Cerebellar cortex (tissue), 1 donor: ENCODE measurements around the gene E2F7.

ENCODE experiments used
- DNase-seq: peaks from one replicate; pipeline ENCODE4 v3.0.0-alpha.2; 2015; ENCODE audit warnings: low spot score

Gene E2F7

DNA sequence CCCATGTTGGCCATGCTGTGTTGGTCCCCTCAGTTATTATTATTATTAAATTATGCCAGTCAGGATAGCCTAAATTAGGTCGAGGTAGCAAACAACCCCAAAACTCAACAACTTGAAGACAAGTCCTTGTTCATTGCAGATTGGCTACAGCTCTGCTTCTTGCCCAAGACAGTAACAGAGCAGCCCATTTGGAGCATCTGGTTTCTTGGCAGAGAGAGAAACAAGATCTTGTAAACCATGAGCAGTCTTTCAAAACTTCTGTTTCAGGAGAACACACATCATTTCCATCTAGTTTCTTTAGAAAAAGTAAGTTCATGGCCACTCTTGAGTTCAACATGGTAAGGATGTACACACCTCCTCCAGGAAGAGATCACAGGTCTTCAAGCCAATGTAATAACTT is 52.3 kb downstream of the E2F7 start:
- no peak for DNase-seq

DNA sequence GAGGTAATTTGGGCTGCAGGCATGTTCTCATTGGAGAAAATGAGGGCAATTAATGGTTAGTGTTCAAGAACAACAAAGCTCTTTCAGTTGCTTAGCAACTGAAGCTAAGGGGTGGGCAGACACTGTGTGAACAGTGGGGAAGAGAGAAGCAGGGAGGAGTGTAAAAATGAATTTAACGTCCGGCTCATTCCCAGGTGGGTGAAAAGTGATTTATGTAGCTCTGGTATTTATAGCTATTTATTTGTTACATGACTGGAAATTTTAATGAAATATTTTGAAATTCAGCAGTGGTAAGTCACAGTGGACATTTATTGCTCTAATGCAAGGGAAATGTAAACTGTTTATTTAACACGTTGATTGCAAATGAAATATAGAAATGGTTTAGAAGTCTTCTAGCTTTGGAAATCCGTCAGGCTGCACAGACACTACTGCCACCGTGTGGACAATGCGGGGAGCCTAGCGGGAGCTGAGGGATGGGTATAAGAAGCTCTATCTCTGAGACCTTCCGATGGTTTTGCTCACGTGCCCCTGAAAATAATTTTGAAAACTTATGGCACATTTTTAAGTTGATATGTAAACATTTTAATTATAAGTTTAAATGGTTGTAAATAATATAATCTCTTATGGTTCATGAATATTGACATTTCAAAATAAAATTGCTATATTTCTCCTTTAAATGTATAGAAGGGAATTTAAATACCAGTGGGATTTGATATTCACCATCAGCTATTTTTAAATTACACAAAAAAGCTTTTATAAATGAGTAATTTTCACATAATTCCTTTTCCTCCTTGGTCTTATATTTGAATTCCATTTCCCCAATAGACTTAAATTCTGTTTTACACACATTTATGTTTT is 54.4 kb downstream of the E2F7 start:
- DNase-seq: peak; percentile 89

GRCh38 chr12:77007476-77007875 is 57.9 kb downstream of the E2F7 start:
- no peak for DNase-seq

DNA sequence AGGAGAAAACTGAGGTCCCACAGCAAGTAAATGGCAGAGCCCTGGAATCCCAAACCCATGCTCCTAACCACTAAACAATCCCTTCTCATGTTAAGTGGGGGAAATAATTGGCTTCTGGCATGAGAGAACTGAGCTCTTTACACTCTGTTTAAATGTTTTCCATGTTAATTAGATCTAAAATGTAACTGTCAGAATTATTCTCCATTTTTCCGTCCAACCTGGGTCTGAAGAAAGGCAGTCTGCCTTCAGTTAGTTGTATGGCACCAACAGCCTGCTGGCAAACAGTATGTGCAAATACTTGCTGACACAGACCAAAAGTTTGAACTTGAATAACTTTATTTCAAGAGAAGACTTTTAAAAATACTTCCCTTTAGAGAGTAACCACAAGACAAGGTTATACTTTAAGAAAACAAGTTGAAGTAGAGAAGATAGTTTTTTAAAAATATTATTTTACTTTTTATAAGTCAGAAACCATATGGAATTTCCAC is 59.7 kb downstream of the E2F7 start:
- DNase-seq: no peak

- DNase-seq: no peak
These were observed 61.5 kb downstream of the E2F7 start for GRCh38 chr12:77003914-77004313.

GRCh38 chr12:77003246-77003645 is 62.1 kb downstream of the E2F7 start:
- DNase-seq: no peak

DNA sequence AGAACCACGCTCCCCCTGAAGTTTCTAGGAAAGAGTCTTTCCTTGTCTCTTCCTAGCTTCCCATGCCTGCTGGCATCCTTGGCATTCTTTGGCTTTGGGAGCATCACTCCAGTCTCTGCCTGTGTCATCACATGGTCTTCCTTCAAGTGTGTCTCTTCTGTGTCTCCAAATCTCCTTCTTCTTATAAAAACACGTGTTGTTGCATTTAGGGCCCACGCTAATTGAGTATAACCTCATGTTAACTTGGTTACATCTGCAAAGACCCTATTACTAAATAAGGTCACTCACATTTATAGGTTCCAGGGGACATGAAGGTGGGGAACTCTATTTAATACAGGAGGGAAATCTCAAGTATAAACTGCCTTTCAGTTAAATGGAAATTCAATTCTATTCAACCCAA is 63.0 kb downstream of the E2F7 start:
- DNase-seq: no peak

DNA sequence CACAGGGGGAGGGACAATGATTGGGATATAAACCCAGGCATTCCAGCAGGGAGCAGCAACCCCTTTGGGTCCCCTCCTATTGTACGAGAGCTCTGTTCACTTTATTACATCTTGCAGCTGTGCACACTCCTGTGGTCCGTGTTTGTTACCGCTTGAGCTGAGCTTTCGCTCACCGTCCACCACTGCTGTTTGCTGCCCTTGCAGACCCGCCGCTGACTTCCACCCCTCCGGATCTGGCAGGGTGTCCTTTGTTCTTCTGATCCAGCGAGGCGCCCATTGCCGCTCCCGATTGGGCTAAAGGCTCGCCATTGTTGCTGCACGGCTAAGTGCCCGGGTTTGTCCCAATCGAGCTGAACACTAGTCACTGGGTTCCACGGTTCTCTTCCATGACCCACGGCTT is 64.1 kb downstream of the E2F7 start:
- DNase-seq: no peak

DNA sequence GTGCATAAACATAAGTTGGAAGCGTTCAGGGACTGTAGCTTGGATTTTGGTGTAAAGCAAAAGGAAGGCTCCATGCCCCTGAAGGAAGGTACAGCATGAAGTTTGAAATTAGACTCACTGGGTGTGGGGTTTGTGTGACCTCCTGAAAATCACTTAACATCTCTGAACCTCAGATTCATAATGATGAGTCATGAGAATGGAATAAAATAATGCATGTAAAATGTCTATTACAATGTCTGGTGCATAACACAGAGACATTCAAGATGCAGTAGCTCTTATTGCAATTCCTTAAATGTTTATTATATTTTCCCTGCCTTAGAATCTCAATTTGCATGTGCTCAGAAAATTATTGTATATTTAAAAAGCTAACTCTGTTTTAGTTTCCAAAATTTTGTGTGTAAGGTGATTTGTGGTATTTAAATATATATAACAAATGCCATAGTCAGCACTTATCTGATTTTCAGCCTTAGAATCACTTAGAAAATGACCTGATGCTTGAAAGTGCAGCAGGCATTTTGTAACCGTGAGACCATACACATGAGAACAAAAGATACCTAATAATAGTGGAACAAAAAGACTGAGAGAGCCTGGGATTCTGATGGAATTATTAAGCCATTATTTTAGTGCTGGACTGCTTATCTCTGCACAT is 66.3 kb downstream of the E2F7 start:
- no peak for DNase-seq

- DNase-seq: no peak
These were observed 67.0 kb downstream of the E2F7 start for GRCh38 chr12:76998386-76998785.

DNA sequence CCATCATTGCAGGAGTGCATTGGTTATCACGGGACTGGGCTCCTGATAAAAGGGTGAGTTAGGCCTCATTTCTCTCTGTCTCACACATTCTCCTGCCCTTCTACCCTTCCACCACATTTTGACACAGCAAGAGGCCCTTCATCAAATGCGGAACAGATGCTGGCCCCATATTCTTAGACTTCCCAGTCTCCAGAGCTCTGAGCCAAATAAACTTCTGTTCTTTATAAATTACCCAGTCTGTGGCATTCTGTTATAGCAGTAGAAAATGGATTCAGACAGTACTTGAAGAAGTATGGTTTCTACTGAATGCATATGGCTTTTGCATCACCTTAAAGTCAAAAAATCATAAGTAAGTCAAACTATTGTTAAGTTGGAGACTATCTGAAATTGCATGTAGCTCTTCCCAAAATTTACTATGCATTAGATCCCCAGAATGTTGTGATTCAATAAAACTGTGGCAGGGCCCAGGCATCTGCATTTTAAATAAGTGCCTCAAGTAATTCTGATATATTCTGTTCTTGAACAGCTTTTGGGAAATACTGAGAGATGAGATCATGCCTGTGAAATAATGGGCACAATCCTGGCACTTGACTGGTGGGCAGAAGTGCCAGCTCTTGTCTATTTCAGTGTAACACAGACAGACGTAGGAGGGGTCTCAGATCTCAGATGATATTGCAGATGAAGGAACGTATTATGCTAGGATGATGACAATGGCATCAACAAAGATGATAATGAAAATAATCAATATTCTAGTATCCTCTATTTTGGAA is 68.2 kb downstream of the E2F7 start:
- no peak for DNase-seq

- no peak for DNase-seq
These were observed 74.7 kb downstream of the E2F7 start for GRCh38 chr12:76990716-76991115.

DNA sequence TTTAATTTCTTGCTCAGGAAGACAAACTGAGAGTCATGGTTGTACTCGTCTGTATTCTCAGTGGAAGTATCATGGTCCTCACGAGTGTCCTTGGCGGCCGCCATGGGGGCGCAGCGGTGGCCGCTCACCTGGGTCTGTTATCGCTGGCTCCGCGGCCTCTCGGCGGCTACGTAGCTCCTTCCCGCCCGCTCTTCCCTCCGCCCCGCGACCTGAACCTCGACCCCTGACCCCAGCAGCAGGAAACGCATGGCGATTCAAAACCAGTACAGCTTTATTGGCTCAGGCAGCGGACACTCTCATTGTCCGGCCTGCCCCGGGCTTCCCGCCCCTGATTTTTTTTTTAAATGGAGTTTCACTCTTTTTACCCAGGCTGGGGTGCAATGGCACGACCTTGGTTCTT is 80.8 kb downstream of the E2F7 start:
- DNase-seq: no peak

- DNase-seq: no peak
These were observed 81.9 kb downstream of the E2F7 start for GRCh38 chr12:76983420-76983819.

- no peak for DNase-seq
These were observed 85.2 kb downstream of the E2F7 start for GRCh38 chr12:76980196-76980595.

GRCh38 chr12:76976777-76977382 is 88.5 kb downstream of the E2F7 start:
- DNase-seq: no peak
